GM21360 (cell line): ENCODE measurements around the gene MYO1A.
"Not testable (repeated sequence)": the region's sequence is repeated elsewhere in the genome, so short reads cannot be mapped to it uniquely, and the experiment has no call there.

Source experiments
- ATAC-seq: cut with Tn5 transposase; IDR thresholded peaks from one replicate; pipeline ENCODE4 v1.9.1; 2021; ENCODE audit warnings: mild to moderate bottlenecking, moderate library complexity; ENCODE audit not compliant: unreplicated experiment

MYO1A gene

GRCh38 chr12:57048423-57049118 lies 1.4 kb downstream of the MYO1A start:
- no peak for ATAC-seq

GRCh38 chr12:57047981-57048380 lies 1.9 kb downstream of the MYO1A start:
- no peak for ATAC-seq

GRCh38 chr12:57046947-57047890 lies 2.7 kb downstream of the MYO1A start:
- no peak for ATAC-seq

GRCh38 chr12:57046086-57046791 lies 3.7 kb downstream of the MYO1A start:
- no peak for ATAC-seq

GRCh38 chr12:57044889-57045288 lies 5.0 kb downstream of the MYO1A start:
- ATAC-seq, result no peak

- ATAC-seq, result no peak
These were observed 5.5 kb downstream of the MYO1A start for GRCh38 chr12:57044468-57044867.

GRCh38 chr12:57042695-57043094 lies 7.2 kb downstream of the MYO1A start:
- ATAC-seq, result no peak

GRCh38 chr12:57040750-57041149 lies 9.2 kb downstream of the MYO1A start:
- no peak for ATAC-seq

GRCh38 chr12:57040211-57040610 lies 9.7 kb downstream of the MYO1A start:
- ATAC-seq, result no peak

- no peak for ATAC-seq
These were observed 10.7 kb downstream of the MYO1A start for GRCh38 chr12:57039016-57039798.

- no peak for ATAC-seq
These were observed 12.7 kb downstream of the MYO1A start for GRCh38 chr12:57037264-57037663.

GRCh38 chr12:57033431-57033830 lies 16.5 kb downstream of the MYO1A start:
- no peak for ATAC-seq

- ATAC-seq, result no peak
These were observed 18.1 kb downstream of the MYO1A start for GRCh38 chr12:57031789-57032188.

- no peak for ATAC-seq
These were observed 18.7 kb downstream of the MYO1A start for GRCh38 chr12:57031138-57031725.

- ATAC-seq, result no peak
These were observed 20.5 kb downstream of the MYO1A start for GRCh38 chr12:57029457-57029856.

GRCh38 chr12:57027805-57028153 lies 22.1 kb downstream of the MYO1A start:
- no peak for ATAC-seq

GRCh38 chr12:57027011-57027804 lies 22.7 kb downstream of the MYO1A start:
- no peak for ATAC-seq

- ATAC-seq, result no peak
These were observed 24.7 kb downstream of the MYO1A start for GRCh38 chr12:57025196-57025595.

- not testable (repeated sequence) for ATAC-seq
These were observed 27.6 kb downstream of the MYO1A start for GRCh38 chr12:57022324-57022723.
